RPMI7951 (cell line): ENCODE data around the gene EGFR. TPM values are rescaled to one million over a fixed set of nuclear protein-coding genes. Genes with fewer than 3 reads are reported as not detected.

Experiments used
- DNase-seq: peaks from one replicate; pipeline ENCODE4 v3.0.0-alpha.2; 2012; ENCODE audit warnings: low read depth
- total RNA-seq: library from RNA; depleted of rRNA; stranded (reverse); fragments of >200 nt; shearing (Covaris generic); gene quantifications from 2 replicates; pipeline ENCODE4 v1.2.3, GENCODE V29; 2014

The EGFR gene
- total RNA-seq, 1 experiment from 2014 or later, result 40.9 TPM

GRCh38 chr7:55081068-55081467, 62.3 kb downstream of the EGFR start:
- DNase-seq, result no peak

GRCh38 chr7:55081472-55082227, 62.8 kb downstream of the EGFR start:
- DNase-seq, result peak; percentile 36

- DNase-seq, result no peak
These were observed 63.4 kb downstream of the EGFR start for GRCh38 chr7:55082228-55082603.

DNA sequence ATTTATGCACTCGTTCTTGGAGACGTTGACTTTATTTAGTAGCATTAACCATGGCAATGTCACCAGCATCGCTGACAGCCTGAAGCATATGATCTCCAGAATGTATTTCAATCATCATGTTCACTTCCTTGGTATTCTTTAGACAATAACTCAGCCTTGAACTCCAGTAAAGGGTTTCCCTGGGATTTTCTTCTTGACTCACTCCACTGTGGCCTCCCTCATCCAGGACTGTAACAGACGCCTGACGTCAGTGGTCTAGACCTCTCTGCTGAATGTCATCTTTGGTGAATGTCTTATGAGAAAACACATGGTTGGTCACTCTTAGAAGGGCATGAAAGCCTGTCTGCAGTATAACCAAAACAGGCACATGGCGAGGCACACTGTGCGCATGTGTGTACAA, 64.4 kb downstream of the EGFR start:
- DNase-seq, result no peak

GRCh38 chr7:55084307-55084706, 65.5 kb downstream of the EGFR start:
- DNase-seq, result no peak

DNA sequence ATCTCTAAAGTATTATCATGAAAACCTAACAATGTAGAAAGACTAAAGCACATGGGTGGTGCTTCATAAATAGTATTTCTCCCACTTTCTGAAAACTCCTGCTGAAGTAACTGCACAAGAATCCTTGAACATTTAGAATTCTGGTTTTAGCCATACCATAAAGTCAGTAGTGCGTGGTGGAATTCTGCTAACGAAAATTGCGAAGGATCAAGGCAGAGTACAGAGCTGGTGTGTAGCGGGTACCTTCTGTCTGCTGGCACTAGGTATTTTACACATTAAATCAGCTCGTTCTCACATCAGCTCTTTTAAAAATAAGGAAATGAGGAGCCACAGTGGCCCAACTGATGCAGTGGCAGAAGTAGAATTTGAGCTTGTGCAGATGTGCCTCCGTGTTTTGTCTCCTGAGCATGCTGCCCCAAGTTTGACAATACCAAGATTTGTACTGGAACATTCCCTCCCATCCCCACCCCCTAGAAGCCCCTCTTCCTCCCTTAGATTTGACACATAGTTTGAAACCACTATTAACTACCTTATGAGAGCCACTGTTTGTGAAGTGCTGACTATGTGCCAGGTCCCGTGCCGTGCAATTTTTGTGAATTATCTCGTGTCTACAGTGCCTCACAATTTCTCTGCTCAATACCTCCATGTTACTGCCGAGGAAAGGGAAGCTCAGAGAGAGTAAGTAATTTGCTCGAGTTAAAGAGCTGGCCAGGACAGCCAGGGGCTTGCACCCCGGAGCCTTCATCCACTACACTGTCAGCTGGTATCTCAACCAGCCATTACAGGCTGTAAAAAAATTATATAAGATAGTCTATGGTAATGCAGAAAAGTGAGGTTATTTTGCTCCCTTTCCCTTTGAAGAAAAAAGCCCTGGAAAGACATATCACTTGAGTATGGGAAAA, 66.9 kb downstream of the EGFR start:
- no peak for DNase-seq

GRCh38 chr7:55086413-55087201, 67.8 kb downstream of the EGFR start:
- DNase-seq, result peak; percentile 98

DNA sequence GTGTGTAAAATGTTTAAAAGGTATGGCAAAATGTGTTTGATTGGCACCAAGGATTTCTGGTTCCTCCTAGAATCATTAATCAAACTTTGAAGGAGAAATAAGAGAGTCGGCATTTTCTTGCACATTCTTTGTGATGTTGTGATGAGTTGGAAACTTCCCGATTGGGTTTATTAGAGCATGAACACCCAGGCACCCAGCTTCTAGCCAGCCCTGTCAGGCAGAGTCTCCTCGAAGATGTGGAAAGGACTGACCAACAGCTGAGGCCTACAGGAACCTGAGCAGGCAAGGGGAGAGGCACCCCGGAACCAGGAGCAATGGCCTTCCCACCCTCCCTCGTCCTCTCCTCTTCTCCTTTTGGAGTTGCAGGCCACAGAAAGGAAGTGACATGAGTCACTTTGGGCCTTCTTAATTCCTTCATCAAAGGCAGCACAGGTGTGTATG, 68.7 kb downstream of the EGFR start:
- DNase-seq, result peak; percentile 37

DNA sequence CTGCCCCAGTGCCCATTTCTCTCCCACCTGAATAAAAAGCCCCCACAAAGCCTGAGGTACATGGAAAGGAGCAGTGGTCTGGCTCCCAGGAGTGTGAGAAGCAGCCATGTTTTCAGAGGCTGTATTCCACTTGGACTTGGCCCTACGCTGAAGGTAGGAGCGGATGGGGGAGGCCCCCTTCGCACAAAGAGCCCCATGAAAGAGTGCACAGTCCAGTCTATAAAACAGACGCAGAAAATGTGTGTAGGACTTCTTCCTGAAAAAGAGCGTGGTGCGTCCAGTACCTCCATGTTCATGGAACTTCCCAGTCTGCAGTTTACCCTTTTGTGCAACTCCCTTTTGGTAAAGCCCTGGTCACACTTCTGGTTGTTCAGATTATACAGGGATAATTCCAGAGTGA, 69.3 kb downstream of the EGFR start:
- no peak for DNase-seq

GRCh38 chr7:55088620-55089019, 69.8 kb downstream of the EGFR start:
- DNase-seq, result no peak

- DNase-seq, result no peak
These were observed 73.6 kb downstream of the EGFR start for GRCh38 chr7:55092186-55092974.

DNA sequence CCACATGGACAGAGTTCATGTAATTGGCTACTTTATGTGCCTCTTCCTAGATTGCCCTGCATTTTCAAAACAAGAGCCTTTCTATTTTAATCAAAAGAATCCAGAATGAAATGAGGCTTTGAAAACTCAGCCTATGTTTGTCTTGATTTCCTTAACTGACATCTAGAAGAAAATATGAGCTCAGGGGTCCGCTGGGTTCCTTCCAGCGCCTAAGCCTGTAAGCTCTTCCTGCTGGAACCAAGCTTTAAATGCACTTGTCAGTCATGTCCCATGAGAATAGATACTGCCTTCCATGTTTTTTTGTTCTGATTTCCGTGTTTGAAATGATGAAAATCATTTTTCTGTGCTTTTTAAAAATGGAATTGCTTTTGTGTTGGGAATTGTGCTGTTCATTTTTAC, 74.2 kb downstream of the EGFR start:
- no peak for DNase-seq

GRCh38 chr7:55093674-55094073, 74.9 kb downstream of the EGFR start:
- no peak for DNase-seq

- no peak for DNase-seq
These were observed 75.4 kb downstream of the EGFR start for GRCh38 chr7:55094092-55094690.

GRCh38 chr7:55095672-55096071, 76.9 kb downstream of the EGFR start:
- DNase-seq, result no peak

- DNase-seq, result no peak
These were observed 77.5 kb downstream of the EGFR start for GRCh38 chr7:55096323-55096722.

- DNase-seq, result no peak
These were observed 78.3 kb downstream of the EGFR start for GRCh38 chr7:55097100-55097499.

DNA sequence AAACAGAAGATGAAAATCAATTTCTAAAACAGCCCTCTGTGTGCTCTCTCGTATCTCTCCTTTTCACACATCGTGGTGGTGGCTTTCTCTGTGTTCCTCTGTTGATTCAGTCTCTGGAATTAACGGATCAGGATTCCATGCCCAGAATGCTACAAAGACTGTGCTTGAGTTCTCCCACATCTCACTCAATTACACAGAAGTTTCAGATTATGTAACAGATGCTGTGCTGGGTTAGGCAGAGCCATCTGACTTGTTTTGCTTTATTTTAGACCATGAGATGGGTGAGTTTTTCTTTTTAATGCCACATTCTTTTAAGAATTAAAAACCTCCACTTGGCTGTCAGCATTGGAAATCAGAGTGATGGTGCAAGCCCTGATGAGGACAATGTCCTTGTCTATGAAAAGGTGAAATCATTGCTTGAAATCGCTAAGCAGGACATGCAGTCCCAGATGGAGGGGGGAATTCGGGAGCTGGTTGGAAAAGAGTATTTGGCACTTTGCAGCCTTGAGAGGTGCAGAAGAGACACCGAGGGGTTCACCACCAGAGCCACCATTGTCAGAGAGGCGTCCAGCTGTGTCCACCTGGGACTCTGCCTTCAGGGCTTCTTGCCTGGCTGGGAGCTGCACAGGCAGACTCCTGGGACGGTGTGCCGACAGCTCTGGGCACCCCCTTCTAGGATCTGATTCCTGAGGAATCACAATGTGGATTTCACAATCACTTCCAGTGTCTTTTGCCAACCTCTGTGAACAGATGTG, 80.4 kb downstream of the EGFR start:
- DNase-seq, result peak; percentile 61

GRCh38 chr7:55099821-55100543, 81.2 kb downstream of the EGFR start:
- DNase-seq, result no peak
